GM23338 (cell line): ENCODE measurements around the gene ERFE.

Source experiments
- CTCF ChIP-seq, 2 experiments: fragments of 200-600 bp in 1 of 2; sonication (generic) in 1 of 2; conservative IDR thresholded peaks; 2 replicates each; pipeline versions ENCODE4 v1.5.1 to v1.6.1; 2016 to 2017; ENCODE audit warnings: antibody characterized with exemption in 2 of 2, low read depth in 2 of 2, mild to moderate bottlenecking in 2 of 2, moderate library complexity in 1 of 2
- EZH2 ChIP-seq: fragments of 200-600 bp; sonication (generic); IDR thresholded peaks from one replicate; pipeline ENCODE4 v1.8.0; 2017; ENCODE audit warnings: antibody characterized with exemption, mild to moderate bottlenecking, low read depth; ENCODE audit not compliant: unreplicated experiment
- EZH2phosphoT487 ChIP-seq: fragments of 200-600 bp; sonication (generic); IDR thresholded peaks from one replicate; pipeline ENCODE4 v1.8.1; 2018; ENCODE audit warnings: antibody characterized with exemption; ENCODE audit not compliant: unreplicated experiment
- JUNB ChIP-seq: IDR thresholded peaks from one replicate; pipeline ENCODE4 v1.6.1; 2016; ENCODE audit warnings: antibody characterized with exemption; ENCODE audit not compliant: unreplicated experiment
- POLR2AphosphoS5 ChIP-seq: IDR thresholded peaks from 2 replicates; pipeline ENCODE4 v1.6.1; 2016; ENCODE audit warnings: antibody characterized with exemption, low read depth
- ZNF331 ChIP-seq: fragments of 250-450 bp; sonication (Bioruptor Pico); IDR thresholded peaks from 2 replicates; pipeline ENCODE4 v1.5.0; 2020; ENCODE audit warnings: low read depth, mild to moderate bottlenecking, moderate library complexity
- TF ChIP-seq, protein P1 (sequence below): IDR thresholded peaks from one replicate; pipeline ENCODE4 v1.6.1; 2018; ENCODE audit warnings: antibody characterized with exemption; ENCODE audit not compliant: unreplicated experiment
- TF ChIP-seq, protein P2 (sequence below): IDR thresholded peaks from 2 replicates; pipeline ENCODE4 v1.6.1; 2016; ENCODE audit warnings: antibody characterized with exemption

DNA sequence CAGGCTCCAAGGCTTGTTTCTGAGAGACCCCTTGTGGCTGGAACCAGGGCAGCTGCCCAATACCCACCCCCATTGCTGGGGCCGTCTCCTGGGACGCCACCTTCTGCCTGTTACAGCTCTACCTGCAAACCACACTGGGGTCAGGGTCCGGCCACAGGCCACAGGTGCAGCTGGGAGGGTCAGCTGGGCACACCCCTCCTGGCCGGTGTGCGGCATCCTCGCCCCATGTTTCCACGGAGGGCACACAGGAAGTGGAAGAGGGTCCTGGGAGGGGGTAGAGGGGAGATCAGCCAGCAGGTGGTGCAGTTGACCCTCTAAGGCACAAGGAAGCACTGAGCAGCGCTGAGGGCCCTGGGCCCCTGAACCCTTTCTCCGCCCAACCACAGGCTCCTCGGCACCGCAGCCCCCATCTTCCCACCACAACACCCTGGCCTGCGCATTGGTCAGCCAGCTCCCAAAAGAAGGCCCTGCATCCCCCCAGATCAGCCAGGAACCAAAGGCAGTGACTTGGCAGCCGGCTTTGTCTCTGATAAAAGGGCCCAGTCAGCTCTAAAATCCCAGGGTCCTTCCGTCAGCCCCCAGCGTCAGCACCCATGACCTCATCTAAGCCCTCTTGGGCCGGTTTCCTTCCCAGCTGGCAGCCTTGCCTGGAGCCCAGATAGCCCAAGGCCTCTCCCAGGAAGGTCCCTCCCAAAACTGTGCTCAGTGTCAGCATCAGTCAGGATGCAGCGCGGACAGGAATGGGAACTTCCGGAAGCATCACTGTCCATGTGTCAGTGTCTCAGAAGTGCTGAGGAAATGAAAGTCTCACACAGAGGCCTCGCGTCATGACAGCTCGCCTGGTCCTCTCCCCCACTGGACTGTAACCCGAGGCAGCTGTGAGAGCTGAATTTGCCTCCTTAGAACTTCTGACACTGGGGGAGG is 1.7 kb downstream of the ERFE start:
- TF ChIP-seq EZH2 (no peak), EZH2phosphoT487 (no peak), CTCF (conservative IDR thresholded peaks at IDR 0.05; ENCODE audit: low read depth in 2 of 2) (peak; percentile 57 to 62), JUNB (no peak), POLR2AphosphoS5 (no peak), ZNF331 (CRISPR knock-in tag) (no peak)
- TF ChIP-seq, protein P1, sequence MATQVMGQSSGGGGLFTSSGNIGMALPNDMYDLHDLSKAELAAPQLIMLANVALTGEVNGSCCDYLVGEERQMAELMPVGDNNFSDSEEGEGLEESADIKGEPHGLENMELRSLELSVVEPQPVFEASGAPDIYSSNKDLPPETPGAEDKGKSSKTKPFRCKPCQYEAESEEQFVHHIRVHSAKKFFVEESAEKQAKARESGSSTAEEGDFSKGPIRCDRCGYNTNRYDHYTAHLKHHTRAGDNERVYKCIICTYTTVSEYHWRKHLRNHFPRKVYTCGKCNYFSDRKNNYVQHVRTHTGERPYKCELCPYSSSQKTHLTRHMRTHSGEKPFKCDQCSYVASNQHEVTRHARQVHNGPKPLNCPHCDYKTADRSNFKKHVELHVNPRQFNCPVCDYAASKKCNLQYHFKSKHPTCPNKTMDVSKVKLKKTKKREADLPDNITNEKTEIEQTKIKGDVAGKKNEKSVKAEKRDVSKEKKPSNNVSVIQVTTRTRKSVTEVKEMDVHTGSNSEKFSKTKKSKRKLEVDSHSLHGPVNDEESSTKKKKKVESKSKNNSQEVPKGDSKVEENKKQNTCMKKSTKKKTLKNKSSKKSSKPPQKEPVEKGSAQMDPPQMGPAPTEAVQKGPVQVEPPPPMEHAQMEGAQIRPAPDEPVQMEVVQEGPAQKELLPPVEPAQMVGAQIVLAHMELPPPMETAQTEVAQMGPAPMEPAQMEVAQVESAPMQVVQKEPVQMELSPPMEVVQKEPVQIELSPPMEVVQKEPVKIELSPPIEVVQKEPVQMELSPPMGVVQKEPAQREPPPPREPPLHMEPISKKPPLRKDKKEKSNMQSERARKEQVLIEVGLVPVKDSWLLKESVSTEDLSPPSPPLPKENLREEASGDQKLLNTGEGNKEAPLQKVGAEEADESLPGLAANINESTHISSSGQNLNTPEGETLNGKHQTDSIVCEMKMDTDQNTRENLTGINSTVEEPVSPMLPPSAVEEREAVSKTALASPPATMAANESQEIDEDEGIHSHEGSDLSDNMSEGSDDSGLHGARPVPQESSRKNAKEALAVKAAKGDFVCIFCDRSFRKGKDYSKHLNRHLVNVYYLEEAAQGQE = no peak
- TF ChIP-seq, protein P2, sequence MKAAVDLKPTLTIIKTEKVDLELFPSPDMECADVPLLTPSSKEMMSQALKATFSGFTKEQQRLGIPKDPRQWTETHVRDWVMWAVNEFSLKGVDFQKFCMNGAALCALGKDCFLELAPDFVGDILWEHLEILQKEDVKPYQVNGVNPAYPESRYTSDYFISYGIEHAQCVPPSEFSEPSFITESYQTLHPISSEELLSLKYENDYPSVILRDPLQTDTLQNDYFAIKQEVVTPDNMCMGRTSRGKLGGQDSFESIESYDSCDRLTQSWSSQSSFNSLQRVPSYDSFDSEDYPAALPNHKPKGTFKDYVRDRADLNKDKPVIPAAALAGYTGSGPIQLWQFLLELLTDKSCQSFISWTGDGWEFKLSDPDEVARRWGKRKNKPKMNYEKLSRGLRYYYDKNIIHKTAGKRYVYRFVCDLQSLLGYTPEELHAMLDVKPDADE = no peak
